ENCODE results near the gene PYGB.

Gene PYGB

DNA sequence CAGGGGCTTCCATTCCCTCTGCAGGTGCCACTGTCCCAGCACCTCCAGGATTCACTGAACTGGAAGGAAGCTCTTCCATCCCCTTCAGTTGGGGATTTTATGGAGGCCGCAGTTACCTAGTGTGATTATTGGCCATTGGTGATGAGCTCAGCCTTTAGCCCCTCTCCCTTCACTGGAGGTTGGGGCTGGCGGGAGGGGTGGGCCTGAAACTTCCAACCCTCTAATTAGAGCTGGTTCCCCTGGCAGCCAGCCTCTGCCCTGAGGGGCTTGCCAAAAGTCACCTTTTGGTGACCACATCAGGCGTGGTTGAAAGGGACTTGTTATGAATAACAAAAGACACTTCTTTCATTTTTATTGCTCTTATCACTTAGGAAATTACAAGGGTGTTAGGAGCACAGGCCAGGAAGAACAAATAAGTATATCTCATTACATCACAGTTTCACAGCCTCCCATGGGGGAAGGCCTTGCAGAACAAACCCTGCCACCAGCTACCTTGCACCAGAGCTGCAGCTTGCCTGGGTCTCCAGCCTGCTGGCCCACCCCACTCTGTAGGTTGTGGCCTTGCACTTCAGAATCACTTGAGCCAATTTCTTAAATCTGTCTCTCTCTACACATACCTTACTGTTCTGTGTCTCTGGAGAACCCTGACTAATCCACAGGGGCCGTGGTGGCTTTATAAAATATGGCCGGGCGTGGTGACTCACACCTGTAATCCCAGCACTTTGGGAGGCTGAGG is 5.0 kb downstream of the PYGB start (continued):
- TF ChIP-seq, protein P1, sequence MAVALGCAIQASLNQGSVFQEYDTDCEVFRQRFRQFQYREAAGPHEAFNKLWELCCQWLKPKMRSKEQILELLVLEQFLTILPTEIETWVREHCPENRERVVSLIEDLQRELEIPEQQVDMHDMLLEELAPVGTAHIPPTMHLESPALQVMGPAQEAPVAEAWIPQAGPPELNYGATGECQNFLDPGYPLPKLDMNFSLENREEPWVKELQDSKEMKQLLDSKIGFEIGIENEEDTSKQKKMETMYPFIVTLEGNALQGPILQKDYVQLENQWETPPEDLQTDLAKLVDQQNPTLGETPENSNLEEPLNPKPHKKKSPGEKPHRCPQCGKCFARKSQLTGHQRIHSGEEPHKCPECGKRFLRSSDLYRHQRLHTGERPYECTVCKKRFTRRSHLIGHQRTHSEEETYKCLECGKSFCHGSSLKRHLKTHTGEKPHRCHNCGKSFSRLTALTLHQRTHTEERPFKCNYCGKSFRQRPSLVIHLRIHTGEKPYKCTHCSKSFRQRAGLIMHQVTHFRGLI (tag by site-specific recombination; IDR thresholded peaks at IDR 0.05), result no peak
- TF ChIP-seq ZNF670 (tag by site-specific recombination; IDR thresholded peaks at IDR 0.05; ENCODE audit: low read depth) (no peak), ZNF37A (tag by site-specific recombination; IDR thresholded peaks at IDR 0.05) (no peak), ZNF530 (tag by site-specific recombination; IDR thresholded peaks at IDR 0.05; ENCODE audit: low read depth) (no peak), MEIS1 (CRISPR knock-in tag; IDR thresholded peaks at IDR 0.05; ENCODE audit: borderline replicate concordance) (no peak), HOXC10 (CRISPR knock-in tag; IDR thresholded peaks at IDR 0.05) (no peak), KLF16 (tag by site-specific recombination; IDR thresholded peaks at IDR 0.05) (no peak), SETDB1 (IDR thresholded peaks at IDR 0.05; ENCODE audit: insufficient read length, low read length) (no peak), GLI4 (tag by site-specific recombination; IDR thresholded peaks at IDR 0.05) (no peak), ZBTB20 (tag by site-specific recombination; IDR thresholded peaks at IDR 0.05) (0 out of 2 replicates have a peak, but pooled peaks have one; percentile 34), ZNF175 (tag by site-specific recombination; IDR thresholded peaks at IDR 0.05) (no peak), ZNF169 (tag by site-specific recombination; IDR thresholded peaks at IDR 0.05) (no peak), KLF10 (tag by site-specific recombination; IDR thresholded peaks at IDR 0.05) (peak; percentile 81), ZBTB48 (tag by site-specific recombination; IDR thresholded peaks at IDR 0.05) (0 out of 2 replicates have a peak, but pooled peaks have one; percentile 15), ZNF571 (tag by site-specific recombination; IDR thresholded peaks at IDR 0.05) (no peak), ZNF140 (tag by site-specific recombination; IDR thresholded peaks at IDR 0.05) (no peak), ZNF585B (tag by site-specific recombination; IDR thresholded peaks at IDR 0.05) (no peak)
- TF ChIP-seq, protein P2, sequence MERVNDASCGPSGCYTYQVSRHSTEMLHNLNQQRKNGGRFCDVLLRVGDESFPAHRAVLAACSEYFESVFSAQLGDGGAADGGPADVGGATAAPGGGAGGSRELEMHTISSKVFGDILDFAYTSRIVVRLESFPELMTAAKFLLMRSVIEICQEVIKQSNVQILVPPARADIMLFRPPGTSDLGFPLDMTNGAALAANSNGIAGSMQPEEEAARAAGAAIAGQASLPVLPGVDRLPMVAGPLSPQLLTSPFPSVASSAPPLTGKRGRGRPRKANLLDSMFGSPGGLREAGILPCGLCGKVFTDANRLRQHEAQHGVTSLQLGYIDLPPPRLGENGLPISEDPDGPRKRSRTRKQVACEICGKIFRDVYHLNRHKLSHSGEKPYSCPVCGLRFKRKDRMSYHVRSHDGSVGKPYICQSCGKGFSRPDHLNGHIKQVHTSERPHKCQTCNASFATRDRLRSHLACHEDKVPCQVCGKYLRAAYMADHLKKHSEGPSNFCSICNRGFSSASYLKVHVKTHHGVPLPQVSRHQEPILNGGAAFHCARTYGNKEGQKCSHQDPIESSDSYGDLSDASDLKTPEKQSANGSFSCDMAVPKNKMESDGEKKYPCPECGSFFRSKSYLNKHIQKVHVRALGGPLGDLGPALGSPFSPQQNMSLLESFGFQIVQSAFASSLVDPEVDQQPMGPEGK (tag by site-specific recombination; IDR thresholded peaks at IDR 0.05), result peak; percentile 51; the same call in 1 of the 2 replicates
- TF ChIP-seq, protein P3, sequence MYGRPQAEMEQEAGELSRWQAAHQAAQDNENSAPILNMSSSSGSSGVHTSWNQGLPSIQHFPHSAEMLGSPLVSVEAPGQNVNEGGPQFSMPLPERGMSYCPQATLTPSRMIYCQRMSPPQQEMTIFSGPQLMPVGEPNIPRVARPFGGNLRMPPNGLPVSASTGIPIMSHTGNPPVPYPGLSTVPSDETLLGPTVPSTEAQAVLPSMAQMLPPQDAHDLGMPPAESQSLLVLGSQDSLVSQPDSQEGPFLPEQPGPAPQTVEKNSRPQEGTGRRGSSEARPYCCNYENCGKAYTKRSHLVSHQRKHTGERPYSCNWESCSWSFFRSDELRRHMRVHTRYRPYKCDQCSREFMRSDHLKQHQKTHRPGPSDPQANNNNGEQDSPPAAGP (tag by site-specific recombination; IDR thresholded peaks at IDR 0.05), result peak; percentile 99
- TF ChIP-seq, protein P4, sequence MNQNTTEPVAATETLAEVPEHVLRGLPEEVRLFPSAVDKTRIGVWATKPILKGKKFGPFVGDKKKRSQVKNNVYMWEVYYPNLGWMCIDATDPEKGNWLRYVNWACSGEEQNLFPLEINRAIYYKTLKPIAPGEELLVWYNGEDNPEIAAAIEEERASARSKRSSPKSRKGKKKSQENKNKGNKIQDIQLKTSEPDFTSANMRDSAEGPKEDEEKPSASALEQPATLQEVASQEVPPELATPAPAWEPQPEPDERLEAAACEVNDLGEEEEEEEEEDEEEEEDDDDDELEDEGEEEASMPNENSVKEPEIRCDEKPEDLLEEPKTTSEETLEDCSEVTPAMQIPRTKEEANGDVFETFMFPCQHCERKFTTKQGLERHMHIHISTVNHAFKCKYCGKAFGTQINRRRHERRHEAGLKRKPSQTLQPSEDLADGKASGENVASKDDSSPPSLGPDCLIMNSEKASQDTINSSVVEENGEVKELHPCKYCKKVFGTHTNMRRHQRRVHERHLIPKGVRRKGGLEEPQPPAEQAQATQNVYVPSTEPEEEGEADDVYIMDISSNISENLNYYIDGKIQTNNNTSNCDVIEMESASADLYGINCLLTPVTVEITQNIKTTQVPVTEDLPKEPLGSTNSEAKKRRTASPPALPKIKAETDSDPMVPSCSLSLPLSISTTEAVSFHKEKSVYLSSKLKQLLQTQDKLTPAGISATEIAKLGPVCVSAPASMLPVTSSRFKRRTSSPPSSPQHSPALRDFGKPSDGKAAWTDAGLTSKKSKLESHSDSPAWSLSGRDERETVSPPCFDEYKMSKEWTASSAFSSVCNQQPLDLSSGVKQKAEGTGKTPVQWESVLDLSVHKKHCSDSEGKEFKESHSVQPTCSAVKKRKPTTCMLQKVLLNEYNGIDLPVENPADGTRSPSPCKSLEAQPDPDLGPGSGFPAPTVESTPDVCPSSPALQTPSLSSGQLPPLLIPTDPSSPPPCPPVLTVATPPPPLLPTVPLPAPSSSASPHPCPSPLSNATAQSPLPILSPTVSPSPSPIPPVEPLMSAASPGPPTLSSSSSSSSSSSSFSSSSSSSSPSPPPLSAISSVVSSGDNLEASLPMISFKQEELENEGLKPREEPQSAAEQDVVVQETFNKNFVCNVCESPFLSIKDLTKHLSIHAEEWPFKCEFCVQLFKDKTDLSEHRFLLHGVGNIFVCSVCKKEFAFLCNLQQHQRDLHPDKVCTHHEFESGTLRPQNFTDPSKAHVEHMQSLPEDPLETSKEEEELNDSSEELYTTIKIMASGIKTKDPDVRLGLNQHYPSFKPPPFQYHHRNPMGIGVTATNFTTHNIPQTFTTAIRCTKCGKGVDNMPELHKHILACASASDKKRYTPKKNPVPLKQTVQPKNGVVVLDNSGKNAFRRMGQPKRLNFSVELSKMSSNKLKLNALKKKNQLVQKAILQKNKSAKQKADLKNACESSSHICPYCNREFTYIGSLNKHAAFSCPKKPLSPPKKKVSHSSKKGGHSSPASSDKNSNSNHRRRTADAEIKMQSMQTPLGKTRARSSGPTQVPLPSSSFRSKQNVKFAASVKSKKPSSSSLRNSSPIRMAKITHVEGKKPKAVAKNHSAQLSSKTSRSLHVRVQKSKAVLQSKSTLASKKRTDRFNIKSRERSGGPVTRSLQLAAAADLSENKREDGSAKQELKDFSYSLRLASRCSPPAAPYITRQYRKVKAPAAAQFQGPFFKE (tag by site-specific recombination; IDR thresholded peaks at IDR 0.05; ENCODE audit: borderline replicate concordance), result no peak
- TF ChIP-seq, protein P5, sequence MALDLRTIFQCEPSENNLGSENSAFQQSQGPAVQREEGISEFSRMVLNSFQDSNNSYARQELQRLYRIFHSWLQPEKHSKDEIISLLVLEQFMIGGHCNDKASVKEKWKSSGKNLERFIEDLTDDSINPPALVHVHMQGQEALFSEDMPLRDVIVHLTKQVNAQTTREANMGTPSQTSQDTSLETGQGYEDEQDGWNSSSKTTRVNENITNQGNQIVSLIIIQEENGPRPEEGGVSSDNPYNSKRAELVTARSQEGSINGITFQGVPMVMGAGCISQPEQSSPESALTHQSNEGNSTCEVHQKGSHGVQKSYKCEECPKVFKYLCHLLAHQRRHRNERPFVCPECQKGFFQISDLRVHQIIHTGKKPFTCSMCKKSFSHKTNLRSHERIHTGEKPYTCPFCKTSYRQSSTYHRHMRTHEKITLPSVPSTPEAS (tag by site-specific recombination; IDR thresholded peaks at IDR 0.05), result 0 out of 2 replicates have a peak, but pooled peaks have one; percentile 18
- TF ChIP-seq, protein P6, sequence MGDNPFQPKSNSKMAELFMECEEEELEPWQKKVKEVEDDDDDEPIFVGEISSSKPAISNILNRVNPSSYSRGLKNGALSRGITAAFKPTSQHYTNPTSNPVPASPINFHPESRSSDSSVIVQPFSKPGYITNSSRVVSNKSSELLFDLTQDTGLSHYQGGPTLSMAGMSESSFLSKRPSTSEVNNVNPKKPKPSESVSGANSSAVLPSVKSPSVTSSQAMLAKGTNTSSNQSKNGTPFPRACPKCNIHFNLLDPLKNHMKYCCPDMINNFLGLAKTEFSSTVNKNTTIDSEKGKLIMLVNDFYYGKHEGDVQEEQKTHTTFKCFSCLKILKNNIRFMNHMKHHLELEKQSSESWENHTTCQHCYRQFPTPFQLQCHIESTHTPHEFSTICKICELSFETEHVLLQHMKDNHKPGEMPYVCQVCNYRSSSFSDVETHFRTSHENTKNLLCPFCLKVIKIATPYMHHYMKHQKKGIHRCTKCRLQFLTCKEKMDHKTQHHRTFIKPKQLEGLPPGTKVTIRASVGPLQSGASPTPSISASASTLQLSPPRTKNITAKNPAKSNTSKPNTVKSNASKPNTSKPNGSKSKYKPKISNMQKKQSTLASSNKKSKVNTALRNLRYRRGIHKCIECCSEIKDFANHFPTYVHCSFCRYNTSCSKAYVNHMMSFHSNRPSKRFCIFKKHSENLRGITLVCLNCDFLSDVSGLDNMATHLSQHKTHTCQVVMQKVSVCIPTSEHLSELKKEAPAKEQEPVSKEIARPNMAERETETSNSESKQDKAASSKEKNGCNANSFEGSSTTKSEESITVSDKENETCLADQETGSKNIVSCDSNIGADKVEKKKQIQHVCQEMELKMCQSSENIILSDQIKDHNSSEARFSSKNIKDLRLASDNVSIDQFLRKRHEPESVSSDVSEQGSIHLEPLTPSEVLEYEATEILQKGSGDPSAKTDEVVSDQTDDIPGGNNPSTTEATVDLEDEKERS (tag by site-specific recombination; IDR thresholded peaks at IDR 0.05), result no peak
- TF ChIP-seq, protein P7, sequence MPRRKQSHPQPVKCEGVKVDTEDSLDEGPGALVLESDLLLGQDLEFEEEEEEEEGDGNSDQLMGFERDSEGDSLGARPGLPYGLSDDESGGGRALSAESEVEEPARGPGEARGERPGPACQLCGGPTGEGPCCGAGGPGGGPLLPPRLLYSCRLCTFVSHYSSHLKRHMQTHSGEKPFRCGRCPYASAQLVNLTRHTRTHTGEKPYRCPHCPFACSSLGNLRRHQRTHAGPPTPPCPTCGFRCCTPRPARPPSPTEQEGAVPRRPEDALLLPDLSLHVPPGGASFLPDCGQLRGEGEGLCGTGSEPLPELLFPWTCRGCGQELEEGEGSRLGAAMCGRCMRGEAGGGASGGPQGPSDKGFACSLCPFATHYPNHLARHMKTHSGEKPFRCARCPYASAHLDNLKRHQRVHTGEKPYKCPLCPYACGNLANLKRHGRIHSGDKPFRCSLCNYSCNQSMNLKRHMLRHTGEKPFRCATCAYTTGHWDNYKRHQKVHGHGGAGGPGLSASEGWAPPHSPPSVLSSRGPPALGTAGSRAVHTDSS (tag by site-specific recombination; IDR thresholded peaks at IDR 0.05), result no peak; the same call in 1 of the 2 replicates
